Mesendoderm (in vitro differentiated cells): ENCODE results near the gene FAF1.

Experiments
- DNase-seq: peaks from one replicate; pipeline ENCODE4 v3.0.0; 2013
- H2AK5ac ChIP-seq: 2 replicates; pipeline ENCODE4 v1.6.1; 2013; ENCODE audit warnings: low read length, inconsistent platforms
- H2BK120ac ChIP-seq: 2 replicates; pipeline ENCODE4 v1.6.1; 2013; ENCODE audit warnings: low read depth, mild to moderate bottlenecking, low read length, moderate library complexity, mixed read lengths
- H2BK15ac ChIP-seq: replicated peaks from 2 replicates; pipeline ENCODE4 v1.6.1; 2013; ENCODE audit warnings: low read depth, mild to moderate bottlenecking, moderate library complexity
- H2BK5ac ChIP-seq: 2 replicates; pipeline ENCODE4 v1.6.1; 2013; ENCODE audit warnings: low read length, inconsistent platforms
- H3K18ac ChIP-seq: 2 replicates; pipeline ENCODE4 v1.6.1; 2013; ENCODE audit warnings: mild to moderate bottlenecking, low read length, mixed read lengths
- H3K23ac ChIP-seq: one replicate; pipeline ENCODE4 v1.6.1; 2013; ENCODE audit warnings: low read length
- H3K27ac ChIP-seq: 2 replicates; pipeline ENCODE4 v1.5.1; 2013; ENCODE audit warnings: low read depth, mild to moderate bottlenecking, inconsistent platforms, low read length, moderate library complexity
- H3K27me3 ChIP-seq: 2 replicates; pipeline ENCODE4 v1.6.1; 2013; ENCODE audit warnings: low read length, control low read depth, mild to moderate bottlenecking, inconsistent platforms; ENCODE audit not compliant: insufficient read depth, poor library complexity
- H3K36me3 ChIP-seq: 2 replicates; pipeline ENCODE4 v1.6.1; 2013; ENCODE audit warnings: low read length, inconsistent platforms; ENCODE audit not compliant: control insufficient read depth, insufficient read depth
- H3K4ac ChIP-seq: one replicate; pipeline ENCODE4 v1.6.1; 2013; ENCODE audit warnings: low read depth, mild to moderate bottlenecking, low read length, moderate library complexity
- H3K4me1 ChIP-seq: 2 replicates; pipeline ENCODE4 v1.6.1; 2013; ENCODE audit warnings: low read depth, low read length, inconsistent platforms; ENCODE audit not compliant: control insufficient read depth
- H3K4me2 ChIP-seq: 2 replicates; pipeline ENCODE4 v1.6.1; 2013; ENCODE audit warnings: low read length
- H3K4me3 ChIP-seq: 2 replicates; pipeline ENCODE4 v1.5.1; 2013; ENCODE audit warnings: mild to moderate bottlenecking, low read length
- H3K56ac ChIP-seq: one replicate; pipeline ENCODE4 v1.6.1; 2013; ENCODE audit warnings: low read length
- H3K79me1 ChIP-seq: 2 replicates; pipeline ENCODE4 v1.6.1; 2013; ENCODE audit warnings: low read length, inconsistent platforms
- H3K79me2 ChIP-seq: 2 replicates; pipeline ENCODE4 v1.6.1; 2013; ENCODE audit warnings: mild to moderate bottlenecking, low read length; ENCODE audit not compliant: control insufficient read depth, insufficient read depth
- H3K9ac ChIP-seq: 2 replicates; pipeline ENCODE4 v1.6.1; 2013; ENCODE audit warnings: low read length, inconsistent platforms
- H4K5ac ChIP-seq: one replicate; pipeline ENCODE4 v1.6.1; 2013; ENCODE audit warnings: low read length
- H4K8ac ChIP-seq: one replicate; pipeline ENCODE4 v1.6.1; 2013; ENCODE audit warnings: low read depth, mild to moderate bottlenecking, control low read depth, low read length, moderate library complexity
- WGBS: extraction: QIAGEN DNeasy Blood & Tissue Kit; methylation state at CpG from one replicate; pipeline ENCODE4 v1.1.7; 2013; ENCODE audit warnings: low lambda C conversion rate, missing lambda C conversion rate; ENCODE audit not compliant: insufficient coverage; ENCODE audit errors: extremely low coverage; 5-methylcytosine and 5-hydroxymethylcytosine counted together

The FAF1 gene

GRCh38 chr1:50427818-50428779 is 532.0 kb downstream of the FAF1 start:
- H3K4me3 ChIP-seq, result no peak overlapping the region
- no peak overlapping the region for H2BK120ac ChIP-seq
- no peak overlapping the region for H4K8ac ChIP-seq
- no peaks in the 10 kb centered on the region for H3K79me1 ChIP-seq
- H3K36me3 ChIP-seq, result no peaks in the 10 kb centered on the region
- peaks cover 2% of the 10 kb centered on the region for H3K4me1 ChIP-seq
- no CpG with 5 or more reads among the region's 35 CpGs for WGBS
- H3K23ac ChIP-seq, result no peak overlapping the region
- H3K27me3 ChIP-seq, result peaks cover 70% of the 10 kb centered on the region
- H2AK5ac ChIP-seq, result no peak overlapping the region
- no peak overlapping the region for H4K5ac ChIP-seq
- no peak overlapping the region for H3K9ac ChIP-seq
- no peak overlapping the region for H3K56ac ChIP-seq
- no peak overlapping the region for H2BK5ac ChIP-seq
- no peak overlapping the region for H3K4ac ChIP-seq
- H3K27ac ChIP-seq, result no peak overlapping the region
- H3K79me2 ChIP-seq, result no peaks in the 10 kb centered on the region
- peak overlapping the region; percentile 25 for H3K4me2 ChIP-seq
- H3K18ac ChIP-seq, result no peak overlapping the region
- no peak overlapping the region for H2BK15ac ChIP-seq
- peak; percentile 65 for DNase-seq

- Histone ChIP-seq H2AK5ac (no peak overlapping the region), H3K4me3 (no peak overlapping the region), H3K4me1 (peaks cover 4% of the 10 kb centered on the region), H2BK120ac (no peak overlapping the region), H3K79me2 (no peaks in the 10 kb centered on the region), H3K79me1 (no peaks in the 10 kb centered on the region), H3K9ac (no peak overlapping the region), H4K5ac (no peak overlapping the region), H3K56ac (no peak overlapping the region), H3K27ac (no peak overlapping the region), H3K4ac (no peak overlapping the region), H2BK15ac (no peak overlapping the region), H4K8ac (no peak overlapping the region), H3K27me3 (peaks cover 75% of the 10 kb centered on the region), H3K4me2 (peak overlapping the region; percentile 47), H3K18ac (no peak overlapping the region), H3K23ac (no peak overlapping the region), H3K36me3 (no peaks in the 10 kb centered on the region), H2BK5ac (no peak overlapping the region)
- DNase-seq, result peak; percentile 59
- no CpG with 5 or more reads among the region's 44 CpGs for WGBS
These were observed 532.8 kb downstream of the FAF1 start for GRCh38 chr1:50427086-50427817.

- H2BK5ac ChIP-seq, result no peak overlapping the region
- no peak overlapping the region for H2BK15ac ChIP-seq
- H3K27ac ChIP-seq, result no peak overlapping the region
- H3K79me2 ChIP-seq, result no peaks in the 10 kb centered on the region
- peaks cover 4% of the 10 kb centered on the region for H3K4me1 ChIP-seq
- H3K56ac ChIP-seq, result no peak overlapping the region
- no peaks in the 10 kb centered on the region for H3K79me1 ChIP-seq
- WGBS, result no CpG with 5 or more reads among the region's 28 CpGs
- no peak overlapping the region for H4K5ac ChIP-seq
- peaks cover 76% of the 10 kb centered on the region for H3K27me3 ChIP-seq
- H3K4me2 ChIP-seq, result no peak overlapping the region
- H3K36me3 ChIP-seq, result no peaks in the 10 kb centered on the region
- H4K8ac ChIP-seq, result no peak overlapping the region
- no peak overlapping the region for H3K4me3 ChIP-seq
- H3K23ac ChIP-seq, result no peak overlapping the region
- H3K4ac ChIP-seq, result peak overlapping the region; percentile 4
- no peak overlapping the region for H3K9ac ChIP-seq
- no peak overlapping the region for H2BK120ac ChIP-seq
- H2AK5ac ChIP-seq, result no peak overlapping the region
- no peak overlapping the region for H3K18ac ChIP-seq
- peak; percentile 4 for DNase-seq
These were observed 533.4 kb downstream of the FAF1 start for GRCh38 chr1:50426702-50427085.

GRCh38 chr1:50426108-50426700 is 533.9 kb downstream of the FAF1 start:
- DNase-seq, result peak; percentile 7
- no peak overlapping the region for H4K8ac ChIP-seq
- no CpG with 5 or more reads among the region's 20 CpGs for WGBS

GRCh38 chr1:50425376-50426107 is 534.5 kb downstream of the FAF1 start:
- H4K5ac ChIP-seq, result no peak overlapping the region
- H2AK5ac ChIP-seq, result no peak overlapping the region
- no peak overlapping the region for H3K23ac ChIP-seq
- no peak overlapping the region for H2BK5ac ChIP-seq
- no peak overlapping the region for H3K56ac ChIP-seq
- no peaks in the 10 kb centered on the region for H3K79me1 ChIP-seq
- H3K4ac ChIP-seq, result no peak overlapping the region
- H3K4me3 ChIP-seq, result no peak overlapping the region
- H2BK120ac ChIP-seq, result no peak overlapping the region
- no peak overlapping the region for H3K4me2 ChIP-seq
- peak; percentile 75 for DNase-seq
- H3K27me3 ChIP-seq, result peaks cover 73% of the 10 kb centered on the region
- H3K9ac ChIP-seq, result no peak overlapping the region
- peaks cover 4% of the 10 kb centered on the region for H3K4me1 ChIP-seq
- H3K27ac ChIP-seq, result no peak overlapping the region
- H3K18ac ChIP-seq, result no peak overlapping the region
- H3K79me2 ChIP-seq, result no peaks in the 10 kb centered on the region
- H3K36me3 ChIP-seq, result no peaks in the 10 kb centered on the region
- no peak overlapping the region for H2BK15ac ChIP-seq
- H4K8ac ChIP-seq, result no peak overlapping the region
- no CpG with 5 or more reads among the region's 34 CpGs for WGBS

More at GRCh38 chr1:50426108-50426700, 533.9 kb downstream of the FAF1 start:
- H3K9ac ChIP-seq, result no peak overlapping the region
- no peak overlapping the region for H2BK120ac ChIP-seq
- no peak overlapping the region for H3K4me2 ChIP-seq
- no peak overlapping the region for H3K4ac ChIP-seq
- no peak overlapping the region for H2AK5ac ChIP-seq
- H4K5ac ChIP-seq, result no peak overlapping the region
- H3K36me3 ChIP-seq, result no peaks in the 10 kb centered on the region
- peaks cover 76% of the 10 kb centered on the region for H3K27me3 ChIP-seq
- no peak overlapping the region for H3K18ac ChIP-seq
- H3K4me3 ChIP-seq, result no peak overlapping the region
- H3K79me1 ChIP-seq, result no peaks in the 10 kb centered on the region
- no peak overlapping the region for H2BK15ac ChIP-seq
- peaks cover 4% of the 10 kb centered on the region for H3K4me1 ChIP-seq
- H2BK5ac ChIP-seq, result no peak overlapping the region
- no peak overlapping the region for H3K23ac ChIP-seq
- no peaks in the 10 kb centered on the region for H3K79me2 ChIP-seq
- no peak overlapping the region for H3K27ac ChIP-seq
- no peak overlapping the region for H3K56ac ChIP-seq
